Liver (tissue), 9 donors: ENCODE measurements around the gene JAML. TPM values are rescaled to one million over a fixed set of nuclear protein-coding genes. Genes with fewer than 3 reads are reported as not detected.

Source experiments
- DNase-seq: peaks from one replicate; pipeline ENCODE4 v3.0.0-alpha.2; 2017; ENCODE audit warnings: low spot score
- H3K27ac ChIP-seq, 2 donors: one replicate each; pipeline ENCODE4 v1.7.0; 2013; ENCODE audit warnings: inconsistent platforms in 2 of 2, low read length in 2 of 2, control low read depth in 1 of 2, low read depth in 1 of 2, mild to moderate bottlenecking in 1 of 2
- H3K27me3 ChIP-seq, 4 donors: one replicate each; pipeline versions ENCODE4 v1.6.1 to v1.7.0; 2013; ENCODE audit warnings: low read length in 3 of 4, inconsistent platforms in 1 of 4, mild to moderate bottlenecking in 1 of 4, moderate library complexity in 1 of 4; ENCODE audit not compliant: control insufficient read depth in 4 of 4, insufficient read depth in 4 of 4
- H3K36me3 ChIP-seq, 4 donors: one replicate each; pipeline versions ENCODE4 v1.6.1 to v1.7.0; 2013; ENCODE audit warnings: low read length in 3 of 4, mild to moderate bottlenecking in 3 of 4, low read depth in 1 of 4, moderate library complexity in 1 of 4; ENCODE audit not compliant: control insufficient read depth in 4 of 4, insufficient read depth in 3 of 4
- H3K4me1 ChIP-seq, 4 donors: one replicate each; pipeline versions ENCODE4 v1.6.1 to v1.7.0; 2013; ENCODE audit warnings: low read length in 3 of 4, mild to moderate bottlenecking in 3 of 4, moderate library complexity in 1 of 4; ENCODE audit not compliant: control insufficient read depth in 4 of 4, insufficient read depth in 4 of 4
- H3K4me3 ChIP-seq, 3 donors: one replicate each; pipeline versions ENCODE4 v1.6.1 to v1.7.0; 2013; ENCODE audit warnings: low read length in 3 of 3, control low read depth in 1 of 3, low read depth in 1 of 3, mild to moderate bottlenecking in 1 of 3
- H3K9ac ChIP-seq, 2 donors: one replicate each; pipeline ENCODE4 v1.7.0; 2013; ENCODE audit warnings: low read length in 2 of 2, mild to moderate bottlenecking in 2 of 2, moderate library complexity in 2 of 2, control low read depth in 1 of 2, low read depth in 1 of 2
- H3K9me3 ChIP-seq, 4 donors: one replicate each; pipeline versions ENCODE4 v1.6.1 to v1.7.0; 2013; ENCODE audit warnings: low read length in 3 of 4; ENCODE audit not compliant: control insufficient read depth in 4 of 4
- EGR1 ChIP-seq, 2 donors: IDR thresholded peaks; 2 replicates each; pipeline ENCODE4 v1.6.1; 2016 to 2018; ENCODE audit warnings: antibody characterized with exemption in 2 of 2, low read depth in 2 of 2
- FOXA2 ChIP-seq: IDR thresholded peaks from 2 replicates; pipeline ENCODE4 v1.6.1; 2016; ENCODE audit warnings: antibody characterized with exemption
- GABPA ChIP-seq, 2 donors: IDR thresholded peaks in 1 of 2; conservative IDR thresholded peaks in 1 of 2; 2 replicates each; pipeline ENCODE4 v1.6.1; 2016; ENCODE audit warnings: antibody characterized with exemption in 2 of 2, mild to moderate bottlenecking in 1 of 2, moderate library complexity in 1 of 2
- HNF4A ChIP-seq, 2 donors: conservative IDR thresholded peaks; 2 replicates each; pipeline ENCODE4 v1.6.1; 2016; ENCODE audit warnings: antibody characterized with exemption in 2 of 2, mild to moderate bottlenecking in 2 of 2
- HNF4G ChIP-seq: IDR thresholded peaks from 2 replicates; pipeline ENCODE4 v1.6.1; 2016; ENCODE audit warnings: antibody characterized with exemption
- JUND ChIP-seq, 2 donors: IDR thresholded peaks; 2 replicates each; pipeline ENCODE4 v1.6.1; 2016; ENCODE audit warnings: antibody characterized with exemption in 2 of 2
- NR2F2 ChIP-seq: IDR thresholded peaks from 2 replicates; pipeline ENCODE4 v1.6.1; 2016; ENCODE audit warnings: antibody characterized with exemption
- RAD21 ChIP-seq, 2 donors: IDR thresholded peaks; 2 replicates each; pipeline ENCODE4 v1.6.1; 2016; ENCODE audit warnings: antibody characterized with exemption in 2 of 2, mild to moderate bottlenecking in 2 of 2
- RXRA ChIP-seq, 2 donors: IDR thresholded peaks; 2 replicates each; pipeline ENCODE4 v1.6.1; 2017 to 2018; ENCODE audit warnings: antibody characterized with exemption in 2 of 2, mild to moderate bottlenecking in 1 of 2
- SP1 ChIP-seq: IDR thresholded peaks from 2 replicates; pipeline ENCODE4 v1.6.1; 2018; ENCODE audit warnings: antibody characterized with exemption, mild to moderate bottlenecking
- TAF1 ChIP-seq: conservative IDR thresholded peaks from 2 replicates; pipeline ENCODE4 v1.6.1; 2016; ENCODE audit warnings: antibody characterized with exemption, mild to moderate bottlenecking
- YY1 ChIP-seq: IDR thresholded peaks from 2 replicates; pipeline ENCODE4 v1.6.1; 2016; ENCODE audit warnings: antibody characterized with exemption, mild to moderate bottlenecking
- WGBS: extraction: QIAGEN DNeasy Blood & Tissue Kit; methylation state at CpG from one replicate; pipeline ENCODE4 v1.1.7; 2013; 5-methylcytosine and 5-hydroxymethylcytosine counted together
- polyA plus RNA-seq, 2 donors: library from polyadenylated mRNA; stranded (reverse) in 1 of 2; unstranded in 1 of 2; fragments of 200-250 nt in 1 of 2; fragments of >200 nt in 1 of 2; fragmentation: Nextera tagmentation in 1 of 2; extraction: Ambion mirVana in 1 of 2; gene quantifications; one replicate each; pipeline versions ENCODE4 v1.2.1 to v1.2.3, GENCODE V29; 2013 to 2015
- total RNA-seq, 2 donors: library from RNA; depleted of rRNA; stranded (reverse); fragments of >200 nt; gene quantifications; one replicate each; pipeline ENCODE4 v1.2.3, GENCODE V29; 2014
- TF ChIP-seq, protein P1 (sequence below): fragments of 150-350 bp; IDR thresholded peaks from 2 replicates; pipeline ENCODE4 v1.5.1; 2017; ENCODE audit warnings: improper control_type of control experiment, low read depth, low read length; ENCODE audit not compliant: missing input control
- TF ChIP-seq, protein P2 (sequence below): IDR thresholded peaks from 2 replicates; pipeline ENCODE4 v1.6.1; 2016; ENCODE audit warnings: antibody characterized with exemption
- TF ChIP-seq, protein P3 (sequence below): IDR thresholded peaks from 2 replicates; pipeline ENCODE4 v1.6.1; 2016; ENCODE audit warnings: antibody characterized with exemption
- TF ChIP-seq, protein P4 (sequence below): IDR thresholded peaks from 2 replicates; pipeline ENCODE4 v1.6.1; 2016; ENCODE audit warnings: antibody characterized with exemption
- TF ChIP-seq, protein P5 (sequence below): IDR thresholded peaks from 2 replicates; pipeline ENCODE4 v1.6.1; 2016; ENCODE audit warnings: antibody characterized with exemption, mild to moderate bottlenecking
- donor health status: healthy.
- donor health status: healthy.
- donor health status: healthy.
- donor health status: healthy.
- donor health status: healthy.

The JAML gene
- total and polyA plus RNA-seq, 4 donors: 2.2 to 13.5 (median 6.5) TPM

DNA sequence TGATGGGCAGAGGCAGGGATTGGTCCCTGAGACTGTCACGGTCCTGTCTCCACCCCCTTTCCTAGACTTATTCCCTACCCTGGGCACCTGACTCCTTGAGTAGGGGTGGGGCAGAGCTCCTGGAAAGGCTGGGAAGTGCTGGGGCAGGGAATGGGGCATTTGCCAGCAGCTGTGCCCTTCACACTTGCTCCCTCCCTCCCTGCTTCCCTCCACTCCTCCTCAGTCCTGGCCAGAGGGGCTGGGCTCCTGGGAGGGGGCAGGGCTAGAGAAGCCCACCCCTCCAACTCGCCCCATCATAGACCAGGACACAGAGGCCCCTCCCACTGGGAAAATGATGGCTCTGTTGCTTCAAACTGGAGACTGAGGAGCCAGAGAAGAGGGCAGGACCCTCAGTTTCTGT is 59.9 kb downstream of the JAML start (continued):
- TF ChIP-seq, protein P1, sequence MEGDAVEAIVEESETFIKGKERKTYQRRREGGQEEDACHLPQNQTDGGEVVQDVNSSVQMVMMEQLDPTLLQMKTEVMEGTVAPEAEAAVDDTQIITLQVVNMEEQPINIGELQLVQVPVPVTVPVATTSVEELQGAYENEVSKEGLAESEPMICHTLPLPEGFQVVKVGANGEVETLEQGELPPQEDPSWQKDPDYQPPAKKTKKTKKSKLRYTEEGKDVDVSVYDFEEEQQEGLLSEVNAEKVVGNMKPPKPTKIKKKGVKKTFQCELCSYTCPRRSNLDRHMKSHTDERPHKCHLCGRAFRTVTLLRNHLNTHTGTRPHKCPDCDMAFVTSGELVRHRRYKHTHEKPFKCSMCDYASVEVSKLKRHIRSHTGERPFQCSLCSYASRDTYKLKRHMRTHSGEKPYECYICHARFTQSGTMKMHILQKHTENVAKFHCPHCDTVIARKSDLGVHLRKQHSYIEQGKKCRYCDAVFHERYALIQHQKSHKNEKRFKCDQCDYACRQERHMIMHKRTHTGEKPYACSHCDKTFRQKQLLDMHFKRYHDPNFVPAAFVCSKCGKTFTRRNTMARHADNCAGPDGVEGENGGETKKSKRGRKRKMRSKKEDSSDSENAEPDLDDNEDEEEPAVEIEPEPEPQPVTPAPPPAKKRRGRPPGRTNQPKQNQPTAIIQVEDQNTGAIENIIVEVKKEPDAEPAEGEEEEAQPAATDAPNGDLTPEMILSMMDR: no peak

DNA sequence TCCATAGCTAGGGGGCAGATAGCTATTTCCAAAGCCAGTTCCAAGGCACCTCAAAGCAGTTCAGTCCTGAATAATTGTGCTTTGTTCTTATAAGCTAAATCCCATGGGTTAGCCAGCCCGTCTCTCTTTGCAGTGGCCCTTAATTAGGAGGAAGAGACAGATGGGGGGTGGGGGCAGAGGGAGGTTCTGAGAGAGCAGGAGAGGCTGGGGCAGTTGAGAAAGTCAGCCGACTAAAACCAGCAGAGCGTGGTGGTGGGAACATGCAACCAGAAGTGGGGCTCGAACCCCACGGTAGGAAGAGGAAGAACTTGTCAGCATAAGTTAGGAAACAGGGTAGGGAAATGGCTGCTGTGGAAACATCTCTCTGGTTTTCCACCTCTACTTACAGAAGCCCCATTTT is 61.3 kb downstream of the JAML start:
- no peak overlapping the region for H3K4me3 ChIP-seq
- no peaks in the 10 kb centered on the region for H3K9me3 ChIP-seq
- no peak for TF ChIP-seq RAD21 (IDR thresholded peaks at IDR 0.05)
- no peak for TF ChIP-seq GABPA (IDR thresholded peaks at IDR 0.05 in 1 of 2, conservative IDR thresholded peaks at IDR 0.05 in 1 of 2)
- TF ChIP-seq, protein P2, sequence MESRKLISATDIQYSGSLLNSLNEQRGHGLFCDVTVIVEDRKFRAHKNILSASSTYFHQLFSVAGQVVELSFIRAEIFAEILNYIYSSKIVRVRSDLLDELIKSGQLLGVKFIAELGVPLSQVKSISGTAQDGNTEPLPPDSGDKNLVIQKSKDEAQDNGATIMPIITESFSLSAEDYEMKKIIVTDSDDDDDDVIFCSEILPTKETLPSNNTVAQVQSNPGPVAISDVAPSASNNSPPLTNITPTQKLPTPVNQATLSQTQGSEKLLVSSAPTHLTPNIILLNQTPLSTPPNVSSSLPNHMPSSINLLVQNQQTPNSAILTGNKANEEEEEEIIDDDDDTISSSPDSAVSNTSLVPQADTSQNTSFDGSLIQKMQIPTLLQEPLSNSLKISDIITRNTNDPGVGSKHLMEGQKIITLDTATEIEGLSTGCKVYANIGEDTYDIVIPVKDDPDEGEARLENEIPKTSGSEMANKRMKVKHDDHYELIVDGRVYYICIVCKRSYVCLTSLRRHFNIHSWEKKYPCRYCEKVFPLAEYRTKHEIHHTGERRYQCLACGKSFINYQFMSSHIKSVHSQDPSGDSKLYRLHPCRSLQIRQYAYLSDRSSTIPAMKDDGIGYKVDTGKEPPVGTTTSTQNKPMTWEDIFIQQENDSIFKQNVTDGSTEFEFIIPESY: no peak
- no peak for TF ChIP-seq SP1
- no peak for TF ChIP-seq JUND (IDR thresholded peaks at IDR 0.05)
- no peak for TF ChIP-seq HNF4A (conservative IDR thresholded peaks at IDR 0.05)
- TF ChIP-seq EGR1 (IDR thresholded peaks at IDR 0.05; ENCODE audit: low read depth in 2 of 2): no peak
- TF ChIP-seq FOXA2: no peak
- no peak for TF ChIP-seq TAF1
- no peak for TF ChIP-seq YY1
- no peaks in the 10 kb centered on the region for H3K36me3 ChIP-seq
- H3K27ac ChIP-seq: no peak overlapping the region
- H3K4me1 ChIP-seq: no peaks in the 10 kb centered on the region
- DNase-seq: no peak
- WGBS: 77% methylated on average over 5 of the region's 5 CpGs
- H3K9ac ChIP-seq: no peak overlapping the region
- no peaks in the 10 kb centered on the region for H3K27me3 ChIP-seq

DNA sequence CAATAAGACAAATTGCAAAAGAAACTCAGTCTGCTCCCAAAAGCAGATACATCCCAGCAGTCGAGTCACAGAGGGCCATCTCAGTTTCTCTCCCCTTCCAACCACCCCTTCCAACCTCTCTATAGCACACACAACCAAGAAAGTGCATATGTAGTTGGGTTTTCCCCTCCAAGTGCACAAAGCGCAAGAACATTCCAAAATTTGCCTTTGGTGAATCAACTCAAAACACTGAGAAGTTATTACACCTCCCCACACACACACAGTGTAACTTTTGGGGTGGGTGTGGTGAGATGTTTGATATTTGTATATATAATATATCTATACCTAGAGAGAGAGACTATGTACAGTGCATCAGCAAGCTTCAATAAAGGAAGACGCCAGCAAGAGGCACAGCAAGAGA is 62.0 kb downstream of the JAML start:
- no peak for TF ChIP-seq EGR1 (IDR thresholded peaks at IDR 0.05; ENCODE audit: low read depth in 2 of 2)
- TF ChIP-seq, protein P3, sequence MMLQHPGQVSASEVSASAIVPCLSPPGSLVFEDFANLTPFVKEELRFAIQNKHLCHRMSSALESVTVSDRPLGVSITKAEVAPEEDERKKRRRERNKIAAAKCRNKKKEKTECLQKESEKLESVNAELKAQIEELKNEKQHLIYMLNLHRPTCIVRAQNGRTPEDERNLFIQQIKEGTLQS: no peak
- TF ChIP-seq TAF1: no peak
- no peak for TF ChIP-seq JUND (IDR thresholded peaks at IDR 0.05)
- TF ChIP-seq, protein P1: no peak
- TF ChIP-seq YY1: no peak
- TF ChIP-seq, protein P4, sequence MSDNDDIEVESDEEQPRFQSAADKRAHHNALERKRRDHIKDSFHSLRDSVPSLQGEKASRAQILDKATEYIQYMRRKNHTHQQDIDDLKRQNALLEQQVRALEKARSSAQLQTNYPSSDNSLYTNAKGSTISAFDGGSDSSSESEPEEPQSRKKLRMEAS: no peak
- TF ChIP-seq SP1: no peak
- TF ChIP-seq NR2F2: no peak
- TF ChIP-seq RXRA (IDR thresholded peaks at IDR 0.05): no peak
- TF ChIP-seq, protein P2: no peak
- no peak for TF ChIP-seq HNF4G
- TF ChIP-seq, protein P5, sequence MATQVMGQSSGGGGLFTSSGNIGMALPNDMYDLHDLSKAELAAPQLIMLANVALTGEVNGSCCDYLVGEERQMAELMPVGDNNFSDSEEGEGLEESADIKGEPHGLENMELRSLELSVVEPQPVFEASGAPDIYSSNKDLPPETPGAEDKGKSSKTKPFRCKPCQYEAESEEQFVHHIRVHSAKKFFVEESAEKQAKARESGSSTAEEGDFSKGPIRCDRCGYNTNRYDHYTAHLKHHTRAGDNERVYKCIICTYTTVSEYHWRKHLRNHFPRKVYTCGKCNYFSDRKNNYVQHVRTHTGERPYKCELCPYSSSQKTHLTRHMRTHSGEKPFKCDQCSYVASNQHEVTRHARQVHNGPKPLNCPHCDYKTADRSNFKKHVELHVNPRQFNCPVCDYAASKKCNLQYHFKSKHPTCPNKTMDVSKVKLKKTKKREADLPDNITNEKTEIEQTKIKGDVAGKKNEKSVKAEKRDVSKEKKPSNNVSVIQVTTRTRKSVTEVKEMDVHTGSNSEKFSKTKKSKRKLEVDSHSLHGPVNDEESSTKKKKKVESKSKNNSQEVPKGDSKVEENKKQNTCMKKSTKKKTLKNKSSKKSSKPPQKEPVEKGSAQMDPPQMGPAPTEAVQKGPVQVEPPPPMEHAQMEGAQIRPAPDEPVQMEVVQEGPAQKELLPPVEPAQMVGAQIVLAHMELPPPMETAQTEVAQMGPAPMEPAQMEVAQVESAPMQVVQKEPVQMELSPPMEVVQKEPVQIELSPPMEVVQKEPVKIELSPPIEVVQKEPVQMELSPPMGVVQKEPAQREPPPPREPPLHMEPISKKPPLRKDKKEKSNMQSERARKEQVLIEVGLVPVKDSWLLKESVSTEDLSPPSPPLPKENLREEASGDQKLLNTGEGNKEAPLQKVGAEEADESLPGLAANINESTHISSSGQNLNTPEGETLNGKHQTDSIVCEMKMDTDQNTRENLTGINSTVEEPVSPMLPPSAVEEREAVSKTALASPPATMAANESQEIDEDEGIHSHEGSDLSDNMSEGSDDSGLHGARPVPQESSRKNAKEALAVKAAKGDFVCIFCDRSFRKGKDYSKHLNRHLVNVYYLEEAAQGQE: no peak
- no peak for TF ChIP-seq HNF4A (conservative IDR thresholded peaks at IDR 0.05)
- TF ChIP-seq GABPA (IDR thresholded peaks at IDR 0.05 in 1 of 2, conservative IDR thresholded peaks at IDR 0.05 in 1 of 2): no peak
- TF ChIP-seq RAD21 (IDR thresholded peaks at IDR 0.05): no peak
- H3K9me3 ChIP-seq: no peaks in the 10 kb centered on the region
- no peak for DNase-seq
- no peak overlapping the region for H3K9ac ChIP-seq
- no peak overlapping the region for H3K4me3 ChIP-seq
- H3K4me1 ChIP-seq: no peaks in the 10 kb centered on the region
- H3K36me3 ChIP-seq: no peaks in the 10 kb centered on the region
- 85% methylated on average over 3 of the region's 3 CpGs for WGBS
- no peak overlapping the region for H3K27ac ChIP-seq
- no peaks in the 10 kb centered on the region for H3K27me3 ChIP-seq
